GM18873 (cell line): Measurements from ENCODE around the gene CPNE9.

Experiments used
- ATAC-seq: cut with Tn5 transposase; IDR thresholded peaks from one replicate; pipeline ENCODE4 v1.9.1; 2021; ENCODE audit warnings: mild to moderate bottlenecking, moderate library complexity, moderate number of reproducible peaks; ENCODE audit not compliant: unreplicated experiment, low FRiP score

CPNE9 gene, protein sequence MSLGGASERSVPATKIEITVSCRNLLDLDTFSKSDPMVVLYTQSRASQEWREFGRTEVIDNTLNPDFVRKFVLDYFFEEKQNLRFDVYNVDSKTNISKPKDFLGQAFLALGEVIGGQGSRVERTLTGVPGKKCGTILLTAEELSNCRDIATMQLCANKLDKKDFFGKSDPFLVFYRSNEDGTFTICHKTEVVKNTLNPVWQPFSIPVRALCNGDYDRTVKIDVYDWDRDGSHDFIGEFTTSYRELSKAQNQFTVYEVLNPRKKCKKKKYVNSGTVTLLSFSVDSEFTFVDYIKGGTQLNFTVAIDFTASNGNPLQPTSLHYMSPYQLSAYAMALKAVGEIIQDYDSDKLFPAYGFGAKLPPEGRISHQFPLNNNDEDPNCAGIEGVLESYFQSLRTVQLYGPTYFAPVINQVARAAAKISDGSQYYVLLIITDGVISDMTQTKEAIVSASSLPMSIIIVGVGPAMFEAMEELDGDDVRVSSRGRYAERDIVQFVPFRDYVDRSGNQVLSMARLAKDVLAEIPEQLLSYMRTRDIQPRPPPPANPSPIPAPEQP

GRCh38 chr3:9703736-9704346, at the start of gene CPNE9:
Gene CPNE9 (plus strand): TSS chr3:9703833. CDS start chr3:9703997, 164 bp downstream.
- no peak for ATAC-seq

- no peak for ATAC-seq
Observed at GRCh38 chr3:9659849-9660248, 43.8 kb upstream of the CPNE9 start.

DNA sequence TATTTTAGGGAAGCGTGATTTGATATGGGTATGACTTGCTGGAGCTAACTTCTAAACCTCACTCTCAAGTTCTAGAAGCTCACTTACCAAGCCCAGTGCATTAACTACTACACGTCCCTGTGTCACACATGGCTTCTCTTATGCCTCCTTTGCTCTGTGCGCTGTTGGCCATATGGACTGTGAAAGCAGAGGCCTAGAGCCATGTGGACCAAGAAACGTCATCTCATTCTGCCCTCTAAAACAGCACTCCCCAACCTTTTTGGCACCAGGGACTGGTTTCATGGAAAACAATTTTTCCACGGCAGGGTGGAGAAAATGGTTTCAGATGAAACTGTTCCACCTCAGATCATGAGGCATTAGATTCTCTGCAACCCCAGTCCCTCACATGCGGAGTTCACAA, 42.7 kb upstream of the CPNE9 start:
- no peak for ATAC-seq

GRCh38 chr3:9664119-9664751, 39.4 kb upstream of the CPNE9 start:
- no peak for ATAC-seq

DNA sequence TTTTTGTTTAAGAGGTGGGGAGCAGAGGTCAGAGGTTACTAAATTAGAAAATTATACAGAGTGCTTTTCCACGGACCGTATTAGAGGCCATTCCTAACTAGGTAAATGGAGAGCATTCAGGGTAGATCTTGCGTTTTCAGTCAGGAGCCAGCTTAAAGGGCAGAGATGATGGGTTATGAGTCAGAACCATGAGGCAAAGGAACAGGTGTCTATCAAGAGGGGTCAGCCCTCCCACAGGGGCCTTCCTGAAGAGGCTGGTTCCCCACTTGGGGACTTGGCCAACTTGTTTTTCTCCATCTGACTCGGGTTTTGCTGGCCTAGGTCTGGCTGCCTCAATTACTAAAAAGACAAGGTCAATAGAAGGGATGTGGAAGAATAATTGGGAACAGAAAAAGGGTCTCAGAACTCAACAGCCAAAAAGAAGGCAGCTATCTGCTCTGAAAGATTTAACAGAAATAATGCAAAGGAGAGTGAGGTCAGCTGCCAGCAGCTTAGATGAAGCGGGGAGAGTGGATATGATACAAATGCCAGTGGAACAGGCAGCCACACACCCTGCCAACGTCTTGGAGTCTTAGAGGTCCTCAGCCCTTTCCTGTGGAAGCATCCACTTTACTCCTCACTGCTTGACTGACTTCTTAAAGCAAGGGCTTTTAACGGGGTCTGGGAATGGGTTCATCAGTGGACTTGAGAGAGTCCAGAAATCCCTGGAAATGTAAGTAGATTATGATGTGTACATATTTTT, 36.8 kb upstream of the CPNE9 start:
- ATAC-seq = no peak

DNA sequence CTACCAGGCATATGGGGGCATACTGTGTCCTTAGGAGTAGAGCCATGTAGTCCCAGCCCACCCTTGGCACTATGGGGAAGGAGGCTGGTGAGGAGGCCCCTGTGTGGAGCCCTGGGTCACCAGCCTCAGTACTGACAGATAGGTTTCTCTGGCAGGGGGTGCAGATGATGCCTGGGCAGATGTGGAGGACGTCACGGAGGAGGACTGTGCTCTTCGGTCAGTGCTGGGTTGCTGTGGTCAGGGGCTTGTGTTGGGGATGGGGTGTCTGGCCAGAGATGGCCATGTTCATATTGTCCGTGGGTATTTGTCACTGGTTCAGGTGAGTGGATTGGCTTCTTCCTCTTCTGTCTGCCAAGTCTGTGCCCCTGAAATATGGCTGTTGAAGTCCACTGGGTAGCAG, 34.4 kb upstream of the CPNE9 start:
- ATAC-seq = no peak

DNA sequence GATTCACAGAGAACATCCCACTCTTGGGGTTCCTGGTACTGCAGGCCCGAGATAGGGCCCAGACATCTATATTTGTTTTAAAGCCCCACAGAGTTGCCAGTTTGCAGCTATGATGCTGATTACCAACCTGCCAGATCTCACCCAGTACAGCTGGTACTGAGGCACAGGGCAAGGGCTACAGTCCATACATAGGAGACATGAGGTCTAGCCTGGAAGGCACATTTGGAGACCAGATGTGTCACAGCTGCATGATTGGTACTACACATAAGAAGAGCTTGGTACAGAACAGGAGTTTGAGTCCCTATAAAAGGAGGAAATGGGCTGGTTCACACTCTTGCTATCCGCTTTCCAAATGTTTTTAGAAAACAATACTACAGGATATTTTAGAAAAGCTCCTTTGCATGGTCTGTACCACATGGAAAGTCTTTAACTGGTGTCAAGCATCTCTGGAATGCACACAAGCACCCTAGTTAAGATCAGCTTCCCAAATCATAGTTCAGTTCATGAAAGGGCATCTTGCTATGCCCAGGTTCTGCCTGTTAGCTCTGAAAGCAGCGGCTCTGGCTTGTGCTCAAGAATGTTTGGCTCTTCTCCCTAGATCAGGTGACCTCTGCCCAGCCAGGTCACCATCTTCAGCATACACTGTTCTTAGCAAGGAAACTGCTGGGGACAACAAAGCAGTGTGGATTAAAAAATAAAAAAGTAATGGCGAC, 33.8 kb upstream of the CPNE9 start:
- ATAC-seq = no peak

DNA sequence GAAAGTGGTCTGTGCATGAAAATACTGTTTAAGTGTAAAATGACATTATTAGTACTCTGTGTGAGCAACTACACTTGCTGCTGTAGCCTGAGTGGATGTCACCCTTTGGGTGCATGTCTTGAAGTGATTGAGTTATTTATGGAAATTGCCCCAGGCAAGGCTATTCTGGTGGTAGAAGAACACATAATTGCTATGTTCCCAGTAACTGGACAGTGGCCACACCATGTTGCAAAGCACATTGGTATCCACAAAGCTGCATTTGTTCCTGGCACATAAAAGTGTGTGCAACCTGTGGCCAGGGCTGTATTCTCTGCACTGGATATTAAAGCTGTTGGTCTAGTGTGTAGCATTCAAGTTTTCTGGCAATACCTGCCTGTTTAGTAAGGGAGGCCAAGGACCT, 30.6 kb upstream of the CPNE9 start:
- no peak for ATAC-seq

DNA sequence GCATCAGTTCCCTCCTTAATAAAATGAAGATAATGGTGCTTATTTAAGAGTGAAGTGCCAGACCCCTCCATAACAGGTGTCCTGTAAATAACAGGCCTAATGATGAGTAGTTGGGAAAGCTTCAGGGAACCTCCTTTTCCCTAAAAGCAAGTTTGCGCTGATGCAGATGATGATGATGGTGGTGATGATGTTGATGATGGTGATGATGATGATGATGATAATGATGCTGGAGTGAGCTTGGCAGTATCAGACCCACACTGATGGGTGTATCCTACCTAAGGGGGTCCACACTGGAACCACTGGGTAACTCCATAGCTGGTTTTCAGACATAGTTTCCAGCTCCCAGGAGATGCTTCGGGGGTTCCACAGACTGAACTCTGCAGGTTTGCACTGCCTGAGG, 29.9 kb upstream of the CPNE9 start:
- no peak for ATAC-seq

DNA sequence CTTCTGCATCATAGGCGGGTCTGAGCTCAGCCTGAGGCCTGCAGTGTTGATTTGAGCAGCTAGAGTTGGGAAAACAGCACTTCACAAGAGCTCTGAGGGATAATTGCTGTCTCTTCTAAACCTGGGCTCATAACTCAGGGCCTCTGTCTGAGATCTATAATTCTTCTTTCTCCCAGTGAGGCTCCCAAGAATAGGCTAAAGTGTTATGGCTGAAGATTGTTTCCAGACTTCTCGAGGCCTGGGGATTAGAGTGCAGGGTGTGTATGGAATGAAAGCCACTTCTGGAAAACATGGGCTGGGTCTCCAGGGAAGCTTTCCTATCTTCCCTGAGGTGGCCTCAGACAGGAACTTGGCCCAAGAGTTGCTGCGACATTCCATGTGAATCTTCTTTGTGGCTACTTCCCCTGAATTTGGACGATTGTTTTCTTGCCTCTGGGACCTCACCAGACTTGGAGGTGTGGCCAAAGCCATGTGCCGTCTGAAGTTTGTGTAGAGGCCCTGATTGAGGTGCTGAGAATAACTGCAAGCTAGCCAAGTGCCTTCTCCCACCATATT, 27.8 kb upstream of the CPNE9 start:
- ATAC-seq = no peak

DNA sequence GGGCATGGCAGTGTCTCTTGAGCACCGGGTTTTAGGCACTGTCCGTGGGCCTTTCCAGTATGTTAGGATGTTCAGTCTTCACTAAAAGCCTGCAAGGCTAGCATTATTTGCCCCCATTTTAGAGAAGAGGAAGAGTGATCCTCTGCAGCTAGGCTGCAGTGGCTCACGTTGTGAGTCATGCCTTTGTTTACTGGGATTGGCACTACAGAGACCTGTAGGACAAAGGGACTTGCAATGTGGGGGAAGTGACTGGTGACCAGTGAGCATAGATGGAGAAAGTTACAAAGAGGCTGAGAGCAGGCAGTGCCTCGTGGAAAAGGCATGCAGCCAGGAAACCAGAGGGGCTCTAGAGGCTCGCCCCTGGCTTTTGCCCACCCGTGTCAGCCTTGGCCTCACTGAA, 26.8 kb upstream of the CPNE9 start:
- ATAC-seq = no peak

- no peak for ATAC-seq
Observed at GRCh38 chr3:9678493-9678892, 25.1 kb upstream of the CPNE9 start.

- no peak for ATAC-seq
Observed at GRCh38 chr3:9679476-9680080, 24.1 kb upstream of the CPNE9 start.

DNA sequence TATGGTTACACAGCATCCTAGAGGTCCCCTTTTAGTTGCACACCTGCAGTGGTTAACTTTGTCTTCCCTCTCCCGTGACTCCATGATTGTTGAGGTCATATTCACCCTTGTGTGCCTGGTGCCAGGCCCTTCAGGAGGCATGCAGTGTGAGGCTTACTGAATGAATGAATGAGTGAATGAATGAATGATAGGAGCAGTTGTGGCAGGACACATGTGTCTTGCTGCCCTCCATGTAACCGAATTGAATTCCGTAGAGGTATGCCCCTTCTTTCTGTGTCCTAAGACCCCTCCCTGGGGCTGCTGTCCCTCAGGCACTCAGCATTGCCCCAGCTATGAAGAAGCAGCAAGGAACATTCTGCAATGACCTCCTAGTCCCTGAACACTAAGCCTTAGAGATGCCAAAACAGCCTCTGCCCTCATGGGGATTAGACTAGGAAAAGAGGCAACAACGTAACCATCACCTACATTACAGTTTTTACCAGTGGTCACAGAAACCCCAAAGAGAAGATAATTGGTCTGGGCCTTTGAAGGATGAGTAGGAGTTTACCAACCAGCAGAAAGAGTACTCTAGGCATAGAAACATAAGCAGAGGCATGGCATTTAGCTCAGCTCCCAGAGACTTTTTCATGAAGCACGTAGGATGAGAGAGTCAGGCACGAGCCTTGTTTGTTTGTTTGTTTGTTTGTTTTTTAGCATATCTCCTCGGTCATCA, 22.5 kb upstream of the CPNE9 start:
- ATAC-seq = no peak

- no peak for ATAC-seq
Observed at GRCh38 chr3:9681723-9682081, 21.9 kb upstream of the CPNE9 start.

- ATAC-seq = no peak
Observed at GRCh38 chr3:9682096-9682495, 21.5 kb upstream of the CPNE9 start.

GRCh38 chr3:9683426-9683825, 20.2 kb upstream of the CPNE9 start:
- ATAC-seq = no peak

DNA sequence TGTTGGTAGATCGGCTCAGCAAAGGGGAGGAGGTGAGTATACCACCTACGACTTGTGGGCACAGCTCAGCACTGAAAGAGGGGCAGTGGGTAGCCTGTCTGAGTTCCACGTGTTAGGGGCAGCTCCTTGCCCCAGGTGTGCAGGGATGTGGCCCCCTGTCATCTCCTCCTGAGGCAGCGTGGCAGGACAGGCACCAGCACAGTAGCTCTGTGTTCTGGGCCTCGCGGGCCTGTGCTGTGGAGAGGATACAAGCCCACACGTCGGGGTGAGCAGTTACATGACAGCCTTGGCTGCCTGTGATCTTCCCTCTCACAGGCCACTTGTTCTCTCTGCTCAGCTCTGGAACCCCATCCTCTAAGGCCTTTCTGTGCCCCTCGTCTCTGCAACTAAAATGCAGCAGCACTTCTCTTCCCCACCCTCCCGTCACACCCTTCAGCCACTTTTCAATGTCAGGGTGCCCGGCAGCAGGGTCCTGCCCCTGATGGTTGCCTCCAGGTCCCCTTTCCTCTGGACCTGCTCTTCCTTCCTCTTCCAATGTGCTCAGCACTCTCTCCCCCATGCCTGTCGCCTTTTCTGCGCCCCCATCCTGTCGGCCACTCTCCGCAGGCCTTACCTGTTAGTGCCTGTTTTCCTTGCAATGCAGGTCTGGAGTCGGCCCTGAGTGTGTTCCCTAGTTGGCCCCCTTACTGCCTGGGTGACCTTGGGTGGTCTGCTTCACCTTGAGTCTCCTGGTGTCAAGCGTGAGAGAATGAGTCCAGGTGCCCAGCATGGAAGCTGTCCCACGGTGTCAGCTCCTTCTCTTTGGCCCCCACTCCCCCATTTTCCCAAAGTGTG, 18.2 kb upstream of the CPNE9 start:
- ATAC-seq = no peak
